Glutamatergic neuron (in vitro differentiated cells): ENCODE measurements around the gene CNDP2. TPM values are rescaled to one million over a fixed set of nuclear protein-coding genes. Genes with fewer than 3 reads are reported as not detected.

Experiments used
- DNase-seq: peaks from one replicate; pipeline ENCODE4 v3.0.0; 2022
- H3K27ac Mint-ChIP-seq: one replicate; pipeline ENCODE4 v1.8.0; 2020; ENCODE audit warnings: mild to moderate bottlenecking, mixed read lengths, inconsistent platforms; ENCODE audit not compliant: unreplicated experiment
- H3K27me3 Mint-ChIP-seq: one replicate; pipeline ENCODE4 v1.8.0; 2020; ENCODE audit warnings: mild to moderate bottlenecking, moderate library complexity, mixed read lengths, inconsistent platforms; ENCODE audit not compliant: unreplicated experiment
- H3K36me3 Mint-ChIP-seq: one replicate; pipeline ENCODE4 v1.8.0; 2020; ENCODE audit warnings: mild to moderate bottlenecking, mixed read lengths, inconsistent platforms; ENCODE audit not compliant: unreplicated experiment
- H3K4me1 Mint-ChIP-seq: one replicate; pipeline ENCODE4 v1.8.0; 2020; ENCODE audit warnings: mild to moderate bottlenecking, low read depth, mixed read lengths, inconsistent platforms; ENCODE audit not compliant: unreplicated experiment
- H3K4me3 Mint-ChIP-seq: one replicate; pipeline ENCODE4 v1.8.0; 2020; ENCODE audit warnings: mild to moderate bottlenecking, mixed read lengths, inconsistent platforms; ENCODE audit not compliant: unreplicated experiment
- H3K9me3 Mint-ChIP-seq: one replicate; pipeline ENCODE4 v1.8.0; 2020; ENCODE audit warnings: mild to moderate bottlenecking, moderate library complexity, mixed read lengths, inconsistent platforms; ENCODE audit not compliant: unreplicated experiment
- CTCF ChIP-seq: fragments of 200-600 bp; sonication (generic); IDR thresholded peaks from one replicate; pipeline ENCODE4 v1.5.0; 2021; ENCODE audit not compliant: partially characterized antibody, unreplicated experiment
- total RNA-seq: library from RNA; stranded (reverse); fragmentation: NEBNext Ultra II Directional; extraction: Animal tissue kit (Norgen Biotek cat#: 25700); gene quantifications from one replicate; pipeline ENCODE4 v1.2.1, GENCODE V29; 2021; ENCODE audit not compliant: unreplicated experiment

The CNDP2 gene
- total RNA-seq, 1 donor from 2014 or later, result 123 TPM

- H3K9me3 Mint-ChIP-seq, result no peaks in the 10 kb centered on the region
- no peak overlapping the region for H3K27ac Mint-ChIP-seq
- peaks cover 5% of the 10 kb centered on the region for H3K27me3 Mint-ChIP-seq
- no peak for DNase-seq
- H3K4me1 Mint-ChIP-seq, result no peaks in the 10 kb centered on the region
- TF ChIP-seq CTCF, result no peak
- H3K4me3 Mint-ChIP-seq, result no peak overlapping the region
- no peaks in the 10 kb centered on the region for H3K36me3 Mint-ChIP-seq
These were observed 45.0 kb upstream of the CNDP2 start for GRCh38 chr18:74451148-74451547.

- Mint-ChIP-seq H3K4me1 (peaks cover 1% of the 10 kb centered on the region), H3K9me3 (no peaks in the 10 kb centered on the region), H3K27me3 (peaks cover 9% of the 10 kb centered on the region), H3K27ac (no peak overlapping the region), H3K36me3 (no peaks in the 10 kb centered on the region), H3K4me3 (no peak overlapping the region)
- DNase-seq, result no peak
- no peak for TF ChIP-seq CTCF
These were observed 43.1 kb upstream of the CNDP2 start for GRCh38 chr18:74453016-74453566.

- Mint-ChIP-seq H3K36me3 (no peaks in the 10 kb centered on the region), H3K9me3 (no peaks in the 10 kb centered on the region), H3K4me1 (peaks cover 1% of the 10 kb centered on the region), H3K27ac (no peak overlapping the region), H3K4me3 (no peak overlapping the region), H3K27me3 (peaks cover 12% of the 10 kb centered on the region)
- DNase-seq, result no peak
- no peak for TF ChIP-seq CTCF
These were observed 42.4 kb upstream of the CNDP2 start for GRCh38 chr18:74453642-74454198.

GRCh38 chr18:74454279-74454751 is 41.8 kb upstream of the CNDP2 start:
- H3K27me3 Mint-ChIP-seq, result peaks cover 12% of the 10 kb centered on the region

More at GRCh38 chr18:74454279-74454751, 41.8 kb upstream of the CNDP2 start:
- TF ChIP-seq CTCF, result no peak
- no peak overlapping the region for H3K27ac Mint-ChIP-seq
- DNase-seq, result no peak
- H3K4me3 Mint-ChIP-seq, result no peak overlapping the region
- H3K9me3 Mint-ChIP-seq, result no peaks in the 10 kb centered on the region
- H3K36me3 Mint-ChIP-seq, result no peaks in the 10 kb centered on the region
- peaks cover 1% of the 10 kb centered on the region for H3K4me1 Mint-ChIP-seq
